Measurements from ENCODE around the gene MEIS2. TPM values are rescaled to one million over a fixed set of nuclear protein-coding genes. Genes with fewer than 3 reads are reported as not detected.

MEIS2 gene
- total RNA-seq, 1 donor, result 43.7 TPM

DNA sequence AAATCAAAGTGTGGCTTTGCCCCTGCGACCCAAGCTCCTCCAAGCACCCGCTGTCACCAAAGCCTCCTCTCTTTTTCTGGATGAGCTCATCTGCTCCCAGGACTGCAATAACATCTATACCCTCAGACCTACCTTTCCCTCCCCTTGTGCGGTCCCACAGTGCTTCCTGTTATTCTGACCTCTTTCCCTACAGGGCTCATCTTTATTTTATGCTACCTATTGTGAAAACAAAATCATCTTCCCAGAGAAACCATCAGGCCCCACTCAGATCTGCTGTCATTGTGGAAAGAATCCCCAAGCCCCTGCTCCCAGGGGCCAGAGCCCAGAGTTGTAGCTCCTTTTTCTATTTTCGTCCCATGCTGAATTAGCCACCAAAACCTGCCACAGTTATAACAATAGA is 162.2 kb downstream of the MEIS2 start:
- no peak overlapping the region for H3K4me3 ChIP-seq (ENCODE audit: low read depth, low read length)
- no peak for DNase-seq (ENCODE audit: low read depth)
- TF ChIP-seq, protein P1, sequence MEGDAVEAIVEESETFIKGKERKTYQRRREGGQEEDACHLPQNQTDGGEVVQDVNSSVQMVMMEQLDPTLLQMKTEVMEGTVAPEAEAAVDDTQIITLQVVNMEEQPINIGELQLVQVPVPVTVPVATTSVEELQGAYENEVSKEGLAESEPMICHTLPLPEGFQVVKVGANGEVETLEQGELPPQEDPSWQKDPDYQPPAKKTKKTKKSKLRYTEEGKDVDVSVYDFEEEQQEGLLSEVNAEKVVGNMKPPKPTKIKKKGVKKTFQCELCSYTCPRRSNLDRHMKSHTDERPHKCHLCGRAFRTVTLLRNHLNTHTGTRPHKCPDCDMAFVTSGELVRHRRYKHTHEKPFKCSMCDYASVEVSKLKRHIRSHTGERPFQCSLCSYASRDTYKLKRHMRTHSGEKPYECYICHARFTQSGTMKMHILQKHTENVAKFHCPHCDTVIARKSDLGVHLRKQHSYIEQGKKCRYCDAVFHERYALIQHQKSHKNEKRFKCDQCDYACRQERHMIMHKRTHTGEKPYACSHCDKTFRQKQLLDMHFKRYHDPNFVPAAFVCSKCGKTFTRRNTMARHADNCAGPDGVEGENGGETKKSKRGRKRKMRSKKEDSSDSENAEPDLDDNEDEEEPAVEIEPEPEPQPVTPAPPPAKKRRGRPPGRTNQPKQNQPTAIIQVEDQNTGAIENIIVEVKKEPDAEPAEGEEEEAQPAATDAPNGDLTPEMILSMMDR (IDR thresholded peaks at IDR 0.05; ENCODE audit: insufficient read depth, low read length), result no peak

DNA sequence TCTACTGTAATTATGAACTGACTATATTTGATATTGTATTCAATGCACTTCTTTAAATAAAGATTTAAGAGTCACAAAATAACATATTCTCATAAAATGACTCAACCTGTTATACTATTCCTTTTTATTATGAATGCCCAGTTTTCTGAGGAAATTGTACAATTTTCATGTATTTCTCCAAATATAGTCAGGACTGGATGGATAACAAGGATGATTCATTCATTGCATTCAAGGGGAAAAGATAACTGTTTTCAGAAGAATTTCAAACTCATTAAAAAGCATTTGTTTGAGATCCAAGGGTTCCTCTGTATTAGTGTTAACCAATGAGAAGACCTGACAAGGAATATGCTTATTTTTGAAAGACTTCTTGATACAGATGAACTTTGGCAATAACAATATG is 163.7 kb downstream of the MEIS2 start:
- TF ChIP-seq, protein P1 (IDR thresholded peaks at IDR 0.05; ENCODE audit: insufficient read depth, low read length), result no peak
- peak; percentile 73 for DNase-seq (ENCODE audit: low read depth)
- no peak overlapping the region for H3K4me3 ChIP-seq (ENCODE audit: low read depth, low read length)

DNA sequence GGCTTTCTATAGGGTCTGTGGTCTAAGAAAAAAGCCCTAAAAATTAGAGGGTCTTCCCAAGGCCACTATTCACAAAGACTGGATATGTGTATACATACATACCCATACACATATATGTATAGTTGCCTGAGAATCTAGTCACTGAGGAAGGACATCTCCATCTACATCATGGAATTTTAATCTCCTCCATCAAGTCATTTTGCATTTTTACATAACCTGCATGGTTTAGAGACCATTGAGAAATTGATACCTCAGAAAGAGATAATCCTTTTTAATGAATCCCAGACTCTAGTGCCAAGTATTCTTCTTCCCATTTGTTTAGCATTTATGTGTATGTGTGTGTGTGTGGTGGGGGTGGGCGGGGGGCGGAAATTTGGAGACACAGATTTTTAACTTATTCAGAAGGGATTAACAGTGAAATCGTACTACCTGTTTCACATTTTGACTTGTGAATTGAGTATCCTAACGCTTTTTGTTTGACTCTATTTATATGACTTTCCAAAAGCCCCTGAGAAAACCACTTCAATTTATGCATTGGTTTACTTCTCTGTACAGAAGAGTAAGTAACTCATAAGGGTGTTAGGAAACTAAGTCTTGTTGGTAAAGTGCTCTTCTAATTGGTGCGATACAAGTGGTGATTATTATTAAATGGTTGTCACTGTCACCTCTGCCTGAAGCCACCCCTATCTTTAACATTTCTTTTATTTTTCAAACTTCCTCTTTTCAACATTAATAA is 166.9 kb downstream of the MEIS2 start:
- no peak overlapping the region for H3K4me3 ChIP-seq (ENCODE audit: low read depth, low read length)
- no peak for DNase-seq (ENCODE audit: low read depth)
- TF ChIP-seq, protein P1 (IDR thresholded peaks at IDR 0.05; ENCODE audit: insufficient read depth, low read length), result no peak

DNA sequence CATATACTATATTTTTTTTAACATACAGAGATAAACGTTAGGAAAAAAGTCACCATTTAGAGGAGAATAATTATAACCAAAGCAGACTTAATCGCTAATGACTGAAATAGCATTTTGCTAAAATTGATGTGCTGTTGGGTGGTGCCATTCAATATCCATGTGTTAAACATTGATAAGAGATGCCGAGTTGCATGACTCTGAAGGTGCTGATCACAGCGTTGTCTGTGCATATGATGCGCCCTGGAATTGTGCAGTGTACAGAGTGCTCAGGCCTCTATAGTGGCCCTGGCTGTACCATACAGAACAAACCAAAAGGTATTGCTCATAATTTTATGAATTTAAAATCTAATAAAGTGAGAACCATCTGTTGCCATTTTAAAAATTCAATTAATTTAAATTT is 168.3 kb downstream of the MEIS2 start:
- no peak overlapping the region for H3K4me3 ChIP-seq (ENCODE audit: low read depth, low read length)
- TF ChIP-seq, protein P1 (IDR thresholded peaks at IDR 0.05; ENCODE audit: insufficient read depth, low read length), result no peak
- DNase-seq (ENCODE audit: low read depth), result no peak

DNA sequence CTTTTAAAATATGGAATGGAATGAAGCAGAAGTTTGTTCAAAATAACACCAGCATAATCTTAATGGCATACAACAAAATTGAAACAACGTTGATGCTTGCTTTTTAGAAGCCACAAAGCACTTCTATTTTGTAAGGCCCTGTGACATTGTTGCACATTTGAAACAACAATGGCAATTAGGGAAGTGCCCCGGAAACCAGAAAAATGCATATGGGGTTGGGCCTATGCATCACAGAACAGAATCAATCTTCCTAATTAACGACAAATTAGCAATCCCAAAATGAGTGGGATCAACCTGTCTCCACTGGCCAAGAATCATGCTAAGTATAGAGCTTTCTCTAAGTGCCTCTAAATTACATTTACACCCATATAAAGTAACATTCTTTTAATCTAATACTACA is 168.9 kb downstream of the MEIS2 start:
- no peak overlapping the region for H3K4me3 ChIP-seq (ENCODE audit: low read depth, low read length)
- TF ChIP-seq, protein P1 (IDR thresholded peaks at IDR 0.05; ENCODE audit: insufficient read depth, low read length), result no peak
- no peak for DNase-seq (ENCODE audit: low read depth)

DNA sequence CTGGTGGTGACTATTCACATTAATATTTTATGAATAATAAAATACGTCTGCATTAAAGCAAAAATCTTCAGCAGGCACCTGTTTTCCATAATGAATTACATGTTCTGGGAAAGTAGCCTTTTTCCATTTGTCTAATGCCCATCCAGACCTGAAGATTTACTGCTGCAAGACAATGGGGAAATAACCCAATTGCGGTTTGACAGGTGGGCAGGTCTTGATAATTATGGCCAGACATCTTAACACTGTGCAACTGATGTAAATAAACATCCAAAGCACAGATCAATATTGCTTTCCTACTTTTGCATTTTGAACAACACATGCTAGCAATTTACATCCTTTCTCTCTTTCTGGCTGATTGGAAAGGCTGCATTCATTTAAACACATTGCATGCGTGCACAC is 173.9 kb downstream of the MEIS2 start:
- DNase-seq (ENCODE audit: low read depth), result no peak
- TF ChIP-seq, protein P1 (IDR thresholded peaks at IDR 0.05; ENCODE audit: insufficient read depth, low read length), result no peak
- H3K4me3 ChIP-seq (ENCODE audit: low read depth, low read length), result no peak overlapping the region
